HG02884 (cell line): ENCODE data around the gene OR2W1.

ENCODE experiments used
- ATAC-seq: cut with Tn5 transposase; IDR thresholded peaks from one replicate; pipeline ENCODE4 v1.9.1; 2021; ENCODE audit warnings: mild to moderate bottlenecking, moderate library complexity; ENCODE audit not compliant: unreplicated experiment

Gene OR2W1

GRCh38 chr6:29005183-29005885, 39.6 kb downstream of the OR2W1 start, which contains the start of gene ZNF311:
Gene ZNF311 (minus strand): TSS chr6:29005315. CDS start chr6:29003954, 1,361 bp downstream.
- ATAC-seq = no peak

GRCh38 chr6:28996844-28997510, 48.0 kb downstream of the OR2W1 start:
- no peak for ATAC-seq

GRCh38 chr6:28995093-28995650, 49.8 kb downstream of the OR2W1 start:
- ATAC-seq = no peak
